AG08396 (cell line): ENCODE results near the gene CYP2R1.
"Not testable (repeated sequence)": the region's sequence is repeated elsewhere in the genome, so short reads cannot be mapped to it uniquely, and the experiment has no call there.

ENCODE experiments used
- DNase-seq: peaks from one replicate; pipeline ENCODE4 v3.0.0; 2012; ENCODE audit warnings: low spot score, mixed read lengths

The CYP2R1 gene

GRCh38 chr11:14891143-14892035 lies 642 bp downstream of the CYP2R1 start:
- peak; percentile 92 for DNase-seq

GRCh38 chr11:14886513-14886912 lies 5.5 kb downstream of the CYP2R1 start:
- no peak for DNase-seq

DNA sequence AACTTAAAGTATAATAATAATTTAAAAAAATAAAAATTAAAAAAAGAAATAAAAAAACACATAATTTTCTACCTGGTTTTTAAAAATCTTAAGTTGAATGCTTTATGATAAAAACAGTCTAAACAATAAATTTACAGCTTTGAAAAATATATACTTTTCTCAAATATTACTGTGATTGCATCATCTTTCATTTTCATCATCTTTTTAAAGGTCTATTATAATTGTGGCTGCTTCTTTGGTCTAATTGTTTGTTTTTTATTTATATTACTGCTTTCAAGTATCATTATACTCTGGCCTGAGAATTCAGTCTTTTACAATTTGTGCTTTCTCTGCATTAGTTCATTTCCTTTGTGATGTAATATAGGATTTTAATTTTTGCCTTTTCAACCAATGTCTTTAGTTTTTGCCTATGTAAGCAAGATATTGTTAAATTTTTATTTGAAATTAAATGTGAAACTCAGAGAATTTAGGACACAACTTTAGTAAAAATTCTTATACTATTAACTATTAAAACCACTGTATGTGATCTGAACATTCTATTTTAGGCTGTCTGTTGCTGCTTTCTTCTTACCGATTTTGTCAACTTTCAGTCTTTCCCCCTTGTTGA lies 7.3 kb downstream of the CYP2R1 start:
- no peak for DNase-seq

DNA sequence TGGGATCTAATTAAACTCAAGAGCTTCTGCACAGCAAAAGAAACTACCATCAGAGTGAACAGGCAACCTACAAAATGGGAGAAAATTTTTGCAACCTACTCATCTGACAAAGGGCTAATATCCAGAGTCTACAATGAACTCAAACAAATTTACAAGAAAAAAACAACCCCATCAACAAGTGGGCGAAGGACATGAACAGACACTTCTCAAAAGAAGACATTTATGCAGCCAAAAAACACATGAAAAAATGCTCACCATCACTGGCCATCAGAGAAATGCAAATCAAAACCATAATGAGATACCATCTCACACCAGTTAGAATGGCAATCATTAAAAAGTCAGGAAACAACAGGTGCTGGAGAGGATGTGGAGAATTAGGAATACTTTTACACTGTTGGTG lies 8.3 kb downstream of the CYP2R1 start:
- DNase-seq, result not testable (repeated sequence)

- no peak for DNase-seq
These were observed 9.8 kb downstream of the CYP2R1 start for GRCh38 chr11:14882196-14882595.

DNA sequence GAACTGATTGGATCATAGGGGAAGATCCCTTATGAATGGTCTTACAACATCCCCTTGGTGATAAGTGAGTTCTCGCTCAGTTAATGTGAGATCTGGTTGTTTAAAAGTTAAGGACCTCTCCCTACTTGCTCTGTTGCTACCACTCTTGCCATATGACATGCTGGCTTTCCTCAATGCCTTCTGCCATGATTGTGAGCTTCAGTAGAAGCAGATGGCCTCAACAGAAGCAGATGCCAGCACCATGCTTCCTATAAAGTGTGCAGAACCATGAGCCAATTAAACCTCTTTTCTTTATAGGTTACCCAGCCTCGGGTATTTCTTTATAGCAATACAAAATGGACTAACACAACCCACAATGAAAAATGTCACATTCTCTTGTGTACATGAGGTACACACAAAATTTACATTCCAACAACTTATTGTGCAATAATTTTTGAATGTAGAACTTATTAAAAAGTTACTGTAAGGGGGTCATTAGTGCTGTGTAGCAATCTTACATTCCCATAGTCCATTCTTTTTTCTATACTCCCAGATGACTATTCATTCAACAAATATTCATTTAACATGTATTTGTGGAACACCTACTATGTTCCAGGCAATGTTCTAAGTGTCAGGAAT lies 10.3 kb downstream of the CYP2R1 start:
- DNase-seq, result no peak

- DNase-seq, result no peak
These were observed 16.9 kb downstream of the CYP2R1 start for GRCh38 chr11:14875163-14875562.

DNA sequence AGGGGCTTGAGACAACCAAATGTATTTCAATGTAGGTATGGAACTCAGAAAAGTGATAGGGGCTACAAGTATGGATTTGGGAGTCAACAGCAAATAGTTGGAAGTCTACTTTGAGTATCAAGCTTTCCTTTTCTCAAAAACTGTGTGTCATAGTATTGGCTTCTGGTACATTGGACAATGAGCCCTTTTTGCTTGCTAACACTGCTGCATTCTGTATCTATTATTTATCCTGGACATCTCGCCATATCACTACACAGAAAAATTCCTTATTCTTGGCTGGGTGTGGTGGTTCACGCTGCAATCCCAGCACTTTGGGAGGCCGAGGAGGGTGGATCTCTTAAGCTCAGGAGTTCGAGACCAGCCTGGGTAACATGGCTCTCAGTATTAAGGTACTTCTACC lies 18.4 kb downstream of the CYP2R1 start:
- no peak for DNase-seq

DNA sequence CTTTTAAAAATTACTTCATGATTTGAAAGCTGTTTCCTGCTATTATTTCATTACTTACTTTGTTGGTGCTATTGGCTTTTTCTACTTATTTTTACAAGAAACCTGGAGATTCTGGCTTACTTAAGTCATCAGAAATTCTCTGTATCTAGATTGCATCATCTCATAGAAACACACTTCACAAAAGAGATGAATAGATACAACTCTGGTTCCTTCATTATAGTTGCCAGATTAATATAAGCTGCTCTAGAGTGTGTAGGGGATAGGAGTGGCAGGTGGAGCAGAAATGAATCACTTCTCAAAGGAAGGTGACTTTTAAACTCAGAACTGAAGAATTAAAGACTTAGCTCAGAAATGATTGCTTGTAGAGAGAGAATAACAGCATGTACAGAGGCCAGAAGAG lies 20.0 kb downstream of the CYP2R1 start:
- DNase-seq, result no peak

DNA sequence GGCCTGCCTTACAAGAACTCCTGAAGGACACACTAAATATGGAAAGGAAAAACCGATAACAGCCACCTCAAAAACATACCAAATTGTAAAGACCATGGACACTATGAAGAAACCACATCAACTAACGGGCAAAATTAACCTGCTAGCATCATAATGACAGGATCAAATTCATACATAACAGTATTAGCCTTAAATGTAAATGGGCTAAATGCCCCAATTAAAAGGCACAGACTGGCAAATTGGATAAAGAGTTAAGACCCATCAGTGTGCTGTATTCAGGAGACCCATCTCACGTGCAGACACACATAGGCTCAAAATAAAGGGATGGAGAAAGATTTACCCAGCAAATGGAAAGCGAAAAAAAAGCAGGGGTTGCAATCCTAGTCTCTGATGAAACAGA lies 28.3 kb downstream of the CYP2R1 start:
- not testable (repeated sequence) for DNase-seq

DNA sequence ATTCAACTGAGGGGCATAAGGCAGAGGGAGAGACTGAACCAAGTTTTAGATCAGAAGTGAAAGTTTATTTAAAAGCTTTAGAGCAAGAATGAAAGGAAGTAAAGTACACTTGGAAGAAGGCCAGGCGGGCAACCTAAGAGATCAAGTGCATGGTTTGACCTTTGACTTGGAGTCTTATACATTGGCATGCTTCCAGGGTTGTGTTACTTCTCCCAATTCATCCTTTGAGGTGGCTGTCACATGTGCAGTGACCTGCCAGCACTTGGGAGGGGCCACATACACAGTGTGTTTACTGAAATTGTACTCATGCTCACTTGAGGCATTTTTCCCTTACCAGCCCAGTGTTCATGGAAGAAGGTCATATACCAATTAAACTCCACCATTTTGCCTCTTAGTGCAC lies 30.4 kb downstream of the CYP2R1 start:
- no peak for DNase-seq

- no peak for DNase-seq
These were observed 31.5 kb downstream of the CYP2R1 start for GRCh38 chr11:14860511-14860910.

GRCh38 chr11:14858404-14858803 lies 33.6 kb downstream of the CYP2R1 start:
- no peak for DNase-seq

DNA sequence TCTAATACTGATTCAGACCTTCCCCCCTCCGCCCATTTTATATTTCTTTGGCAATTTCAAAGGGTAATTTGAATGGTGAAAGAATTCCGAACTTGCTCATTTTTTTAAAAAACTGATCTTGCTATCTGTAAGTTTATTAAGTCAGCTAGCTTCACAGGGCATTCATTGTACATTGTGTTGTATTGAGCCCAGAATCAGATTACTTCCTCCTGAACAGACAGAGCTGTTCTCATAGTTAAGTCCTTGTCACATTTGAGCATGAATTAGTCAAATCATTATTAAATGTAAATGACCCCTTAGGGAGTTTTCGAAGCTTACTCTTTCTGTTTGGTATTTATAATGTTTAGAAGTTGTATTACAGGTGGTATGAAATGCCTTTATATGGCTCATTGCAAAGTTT lies 34.4 kb downstream of the CYP2R1 start:
- DNase-seq, result no peak

- DNase-seq, result no peak
These were observed 36.1 kb downstream of the CYP2R1 start for GRCh38 chr11:14855890-14856289.

DNA sequence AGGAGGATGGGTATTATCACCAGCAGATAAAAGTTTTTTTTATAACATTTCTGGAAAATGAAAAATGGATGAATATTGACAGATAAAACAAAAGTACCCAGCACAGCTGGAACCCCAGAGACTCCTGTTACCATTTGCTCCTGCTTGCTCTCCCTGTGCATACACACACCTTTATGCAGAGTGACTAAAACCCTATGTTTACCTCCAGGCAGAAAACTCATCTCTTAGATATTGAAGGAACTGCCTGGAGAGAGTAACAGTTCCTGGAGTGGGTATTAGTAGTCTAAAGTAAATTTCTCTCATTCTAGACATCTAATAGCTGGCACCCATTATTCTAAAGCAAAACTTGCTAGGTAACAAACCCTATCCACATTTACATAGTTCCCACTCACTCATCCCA lies 38.0 kb downstream of the CYP2R1 start:
- DNase-seq, result no peak

- DNase-seq, result no peak
These were observed 39.4 kb downstream of the CYP2R1 start for GRCh38 chr11:14852571-14853177.

- DNase-seq, result no peak
These were observed 50.0 kb downstream of the CYP2R1 start for GRCh38 chr11:14842002-14842401.

DNA sequence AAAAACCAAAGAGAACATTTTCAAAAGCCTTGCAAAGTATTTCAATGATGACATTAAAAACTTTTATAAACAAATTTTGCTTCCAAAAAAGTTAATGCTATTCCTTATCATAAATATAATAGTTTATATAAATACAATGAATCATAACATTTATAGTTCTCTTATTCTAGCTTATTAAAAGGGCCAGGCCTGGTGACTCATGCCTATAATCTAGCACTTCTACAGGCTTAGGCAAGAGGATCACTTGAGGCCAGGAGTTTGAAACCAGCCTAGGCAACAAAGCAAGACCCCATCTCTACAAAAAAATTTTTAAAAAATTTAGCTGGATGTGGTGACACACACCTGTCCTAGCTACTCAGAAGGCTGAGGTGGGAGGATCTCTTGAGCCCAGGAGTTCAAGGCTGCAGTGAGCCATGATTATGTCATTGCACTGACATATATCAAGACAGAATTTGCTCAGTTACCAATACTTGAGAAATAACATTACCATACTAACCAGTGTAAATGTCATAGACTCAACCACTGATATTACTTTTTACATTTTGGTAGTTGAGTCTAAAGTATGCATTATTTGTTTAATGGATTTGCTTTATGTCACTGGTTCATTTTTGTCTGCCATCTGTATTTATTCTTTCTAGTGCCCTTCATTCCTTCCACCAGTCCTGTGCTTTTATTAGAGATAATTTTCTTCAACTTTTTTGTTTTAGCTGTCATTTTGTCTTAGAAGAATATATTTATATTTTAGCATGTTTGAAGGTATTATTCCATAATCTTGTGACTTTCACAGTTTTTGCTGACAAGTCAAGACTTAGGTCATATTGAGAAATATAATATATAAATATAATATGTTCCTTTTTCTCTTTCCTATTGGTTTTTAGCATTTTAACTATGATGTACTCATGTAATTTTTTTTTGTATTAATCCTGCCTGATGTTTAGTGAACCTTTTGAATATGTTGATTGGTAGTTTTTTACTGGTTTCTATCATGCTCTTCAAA lies 56.2 kb downstream of the CYP2R1 start:
- DNase-seq, result no peak
